AG08396 (cell line): ENCODE data around the gene CDH24.
"Not testable (repeated sequence)": the region's sequence is repeated elsewhere in the genome, so short reads cannot be mapped to it uniquely, and the experiment has no call there.

ENCODE experiments used
- DNase-seq: peaks from one replicate; pipeline ENCODE4 v3.0.0; 2012; ENCODE audit warnings: low spot score, mixed read lengths

The CDH24 gene

DNA sequence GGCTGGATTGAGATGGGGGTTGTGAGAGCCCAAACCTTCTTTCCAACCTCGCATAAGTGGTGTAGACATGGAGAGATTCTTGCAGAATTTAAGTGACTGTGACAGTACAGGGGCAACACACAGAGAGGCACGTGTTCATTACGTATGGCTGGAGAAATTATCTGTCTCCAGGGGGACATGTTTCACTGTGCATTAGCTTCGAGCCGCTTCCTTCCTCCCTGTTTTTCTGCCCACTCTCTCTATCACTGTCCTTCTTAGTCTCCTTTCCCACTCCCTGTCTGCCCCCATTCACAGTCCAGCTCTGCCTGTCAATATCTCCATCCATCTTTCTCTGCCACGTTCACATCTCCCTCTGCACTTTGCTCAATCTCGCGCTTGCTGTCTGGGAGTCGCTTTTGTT, 35.9 kb downstream of the CDH24 start:
- DNase-seq: no peak

DNA sequence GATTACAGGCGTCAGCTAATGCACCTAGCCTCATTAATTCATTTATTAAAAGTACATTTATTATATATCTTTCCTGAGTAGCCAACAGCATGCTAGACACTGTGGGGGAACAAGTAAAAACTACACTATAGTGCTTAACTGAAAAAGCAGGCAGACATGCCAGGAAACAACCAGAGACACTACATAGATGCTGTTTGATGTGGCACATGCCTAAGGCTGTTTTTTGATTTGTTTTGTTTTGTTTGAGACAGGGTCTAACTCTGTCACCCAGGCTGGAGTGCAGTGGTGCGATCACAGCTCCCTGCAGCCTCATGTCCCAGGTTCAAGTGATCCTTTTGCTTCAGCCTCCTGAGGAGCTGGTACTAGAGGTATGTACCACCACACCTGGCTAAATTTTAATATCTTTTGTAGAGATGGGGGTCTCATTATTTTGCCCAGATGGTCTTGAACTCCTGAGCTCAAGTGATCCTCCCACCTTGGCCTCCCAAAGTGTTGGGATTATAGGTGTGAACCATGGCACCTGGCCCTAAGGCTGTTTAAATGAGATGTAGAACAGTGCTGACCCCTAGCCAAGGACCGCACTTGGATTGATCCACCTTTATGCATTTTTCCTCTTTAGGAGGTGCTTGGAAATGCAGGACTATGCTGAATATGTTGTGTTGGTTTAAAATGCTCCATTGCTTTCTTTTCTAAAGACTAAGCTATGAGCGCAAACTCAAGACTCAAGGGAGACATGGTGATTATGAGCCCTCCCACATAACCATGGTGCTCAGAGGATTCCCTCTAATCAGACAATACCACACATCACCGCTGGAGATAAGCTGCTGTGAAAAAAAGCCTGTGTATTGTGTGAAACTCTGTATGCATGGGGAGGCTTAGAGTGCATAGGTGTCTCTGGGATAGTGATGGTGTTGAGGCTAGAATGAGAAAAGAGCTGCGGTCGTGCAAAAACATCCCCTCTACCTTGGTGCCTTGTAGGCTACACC, 36.9 kb downstream of the CDH24 start:
- DNase-seq: no peak

DNA sequence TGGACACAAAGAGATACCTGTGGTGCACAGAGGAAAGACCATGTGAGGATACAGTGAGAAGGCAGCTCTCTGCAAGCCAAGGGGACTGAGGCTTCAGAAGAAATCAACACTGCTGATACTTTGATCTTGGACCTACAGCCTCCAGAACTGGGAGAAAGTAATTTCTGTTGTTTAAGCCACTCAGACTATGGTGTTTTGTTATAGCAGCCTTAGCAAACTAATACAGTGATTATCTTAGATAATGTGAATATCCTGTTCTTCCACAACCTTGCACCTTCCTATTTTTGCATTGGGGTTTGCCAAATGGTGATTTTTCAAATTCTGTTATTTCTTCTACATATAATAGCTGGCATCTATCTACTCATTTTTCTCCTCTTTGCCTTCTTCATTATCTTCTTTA, 39.2 kb downstream of the CDH24 start:
- no peak for DNase-seq

DNA sequence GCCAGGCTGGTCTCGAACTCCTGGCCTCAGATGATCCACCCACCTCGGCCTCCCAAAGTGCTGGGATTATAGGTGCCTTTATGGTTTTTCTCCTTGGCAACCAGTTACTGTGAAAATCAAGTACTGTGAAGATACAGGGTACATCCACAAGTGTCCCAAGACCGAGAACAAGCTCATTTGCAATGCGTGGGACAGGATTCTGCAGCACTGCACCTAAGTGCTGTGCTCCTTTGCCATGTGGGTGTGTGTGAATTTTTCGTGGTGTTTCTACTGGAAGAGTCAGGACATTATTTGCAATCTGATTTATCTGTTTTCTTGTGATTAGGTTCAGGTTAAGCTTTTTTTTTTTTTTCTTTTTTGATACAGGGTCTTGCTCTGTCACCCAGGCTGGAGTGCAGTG, 40.2 kb downstream of the CDH24 start:
- no peak for DNase-seq

DNA sequence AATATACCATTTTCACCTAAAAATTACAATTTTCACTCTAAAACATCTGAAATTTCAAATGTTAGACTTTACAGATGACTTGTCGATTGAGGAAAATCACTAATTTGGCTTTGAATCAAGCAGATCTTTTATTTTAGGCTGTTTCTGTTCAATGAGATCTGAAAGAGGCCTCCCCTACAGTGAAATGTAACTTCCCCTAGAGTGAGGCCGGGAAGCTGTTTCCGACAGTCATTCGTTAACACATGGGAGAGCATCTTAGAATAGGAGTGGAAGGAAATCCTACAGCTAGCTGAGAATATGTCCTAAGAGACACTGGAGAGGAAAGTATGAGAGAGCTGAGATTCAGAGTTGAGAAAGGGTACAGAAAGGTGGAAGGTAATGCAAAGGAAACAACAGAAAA, 41.7 kb downstream of the CDH24 start:
- no peak for DNase-seq

DNA sequence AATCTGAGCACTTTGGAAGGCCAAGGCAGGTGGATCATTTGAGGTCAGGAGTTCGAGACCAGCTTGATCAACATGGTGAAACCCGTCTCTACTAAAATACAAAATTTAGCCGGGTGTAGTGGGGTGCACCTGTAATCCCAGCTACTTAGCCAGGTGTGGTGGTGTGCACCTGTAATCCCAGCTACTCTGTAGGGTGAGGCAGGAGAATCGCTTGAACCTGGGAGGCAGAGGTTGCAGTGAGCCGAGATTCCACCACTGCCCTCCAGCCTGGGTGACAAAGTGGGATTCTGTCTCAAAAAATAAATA, 43.6 kb downstream of the CDH24 start:
- DNase-seq: not testable (repeated sequence)

DNA sequence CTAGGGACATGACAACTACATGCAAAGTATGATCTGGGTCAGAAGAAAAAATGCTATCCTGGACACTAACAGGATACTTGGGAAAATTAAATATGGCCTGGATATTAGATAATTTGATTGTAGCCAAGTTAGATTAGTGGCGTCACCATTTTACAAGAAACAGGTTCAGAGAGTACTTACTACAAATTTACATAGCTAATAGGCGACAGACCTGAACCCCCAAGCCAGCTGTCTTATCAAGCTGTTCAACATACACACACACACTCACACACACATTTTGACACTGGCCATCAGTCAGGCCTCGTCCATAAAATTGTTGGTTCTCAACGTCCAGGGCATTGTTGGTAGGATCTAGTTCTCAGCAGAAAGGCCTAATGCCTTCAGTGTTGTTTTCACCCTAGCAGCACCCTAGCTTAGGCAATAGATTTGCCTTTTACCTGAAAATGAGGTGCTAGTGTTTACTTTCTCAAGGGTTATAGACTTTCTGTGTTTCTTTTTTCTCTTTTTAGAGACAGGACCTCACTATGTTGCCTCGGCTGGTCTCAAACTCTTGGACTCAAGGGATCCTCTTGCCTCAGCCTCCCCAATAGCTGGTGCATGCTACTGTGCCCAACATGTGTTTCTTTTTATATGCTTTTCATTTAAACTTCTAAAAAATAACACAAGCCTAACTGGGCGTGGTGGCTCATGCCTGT, 44.1 kb downstream of the CDH24 start:
- no peak for DNase-seq

DNA sequence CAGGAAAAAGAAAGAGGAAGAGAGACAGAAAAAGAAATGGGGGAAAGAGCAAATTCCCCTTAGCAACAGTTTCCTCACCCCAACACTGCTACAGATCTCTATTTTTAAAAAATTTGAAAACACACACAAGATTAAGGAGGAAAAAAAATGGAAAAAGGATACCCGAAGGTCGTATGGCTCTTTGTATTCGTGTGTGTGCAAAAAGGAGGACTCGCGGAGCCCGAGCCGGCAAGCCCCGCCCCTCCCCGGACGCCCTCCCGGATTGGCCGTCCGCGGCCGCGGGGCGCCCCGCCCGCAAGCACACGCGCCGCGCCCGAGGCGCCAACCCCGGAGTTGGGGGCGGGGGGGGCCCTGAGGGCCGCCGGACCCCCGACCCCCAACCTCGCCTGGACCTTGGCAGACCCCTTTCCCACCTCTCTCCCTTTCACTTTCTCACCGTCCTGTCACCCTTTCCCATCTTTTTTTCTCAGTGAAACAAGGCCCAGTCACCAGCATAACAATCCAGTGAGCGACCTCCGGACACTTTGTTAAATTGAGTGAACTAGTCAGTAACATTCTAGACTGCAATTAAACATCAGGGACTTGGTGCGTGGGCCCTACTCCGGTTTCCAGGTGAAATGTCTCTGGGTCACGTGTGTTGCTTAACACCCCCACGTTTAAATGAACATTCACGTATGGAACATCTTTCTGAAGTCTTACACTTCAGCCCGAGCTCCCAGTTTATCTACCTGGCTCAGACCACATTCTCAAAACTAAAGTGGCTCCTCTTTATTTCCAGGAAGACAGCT, 47.2 kb downstream of the CDH24 start, which contains the start of gene C14orf93:
Gene C14orf93 (minus strand): TSS at position 205 of the 788 bp plus-strand sequence. CDS start 11,120 bp downstream, outside the sequence.
- peak; percentile 93 for DNase-seq

DNA sequence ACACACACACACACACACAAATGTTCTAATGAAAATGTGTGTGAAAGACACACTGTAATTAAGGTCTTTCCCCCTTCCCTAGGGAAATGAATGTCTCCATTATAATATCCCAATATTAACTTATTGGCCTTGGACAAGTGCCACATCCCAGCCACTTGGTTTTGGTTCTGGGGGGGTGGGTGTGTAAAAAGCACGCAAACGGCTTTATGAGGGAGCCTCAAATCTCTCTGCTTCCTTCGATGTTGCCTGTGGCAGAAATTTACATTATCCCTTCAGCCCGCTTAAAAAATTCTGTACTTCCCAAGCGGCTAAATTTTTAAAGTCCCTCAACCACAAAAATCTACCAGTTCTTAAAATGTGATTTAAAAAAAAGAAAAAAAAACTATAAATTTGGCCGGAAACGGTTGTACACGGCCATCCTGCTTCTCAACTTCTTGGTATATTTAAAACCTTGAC, 47.8 kb downstream of the CDH24 start:
- no peak for DNase-seq

DNA sequence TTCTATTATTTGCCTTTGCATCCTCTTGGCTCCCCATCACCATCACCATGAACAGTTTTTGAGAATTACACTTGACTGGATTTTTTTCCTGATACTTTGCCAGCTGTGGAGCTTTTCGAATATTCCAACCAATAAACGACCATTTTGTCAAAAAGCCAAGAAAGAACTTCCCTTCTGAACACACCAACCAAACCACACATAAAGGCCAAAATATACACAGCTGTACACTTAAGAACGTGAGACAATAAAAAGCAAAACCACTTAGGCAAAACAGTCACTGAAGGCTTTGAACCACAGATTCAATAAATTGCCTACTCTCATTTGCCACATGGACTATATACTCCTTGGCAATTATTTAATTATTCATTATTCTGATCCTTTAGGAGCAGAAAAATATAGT, 48.5 kb downstream of the CDH24 start:
- DNase-seq: no peak

DNA sequence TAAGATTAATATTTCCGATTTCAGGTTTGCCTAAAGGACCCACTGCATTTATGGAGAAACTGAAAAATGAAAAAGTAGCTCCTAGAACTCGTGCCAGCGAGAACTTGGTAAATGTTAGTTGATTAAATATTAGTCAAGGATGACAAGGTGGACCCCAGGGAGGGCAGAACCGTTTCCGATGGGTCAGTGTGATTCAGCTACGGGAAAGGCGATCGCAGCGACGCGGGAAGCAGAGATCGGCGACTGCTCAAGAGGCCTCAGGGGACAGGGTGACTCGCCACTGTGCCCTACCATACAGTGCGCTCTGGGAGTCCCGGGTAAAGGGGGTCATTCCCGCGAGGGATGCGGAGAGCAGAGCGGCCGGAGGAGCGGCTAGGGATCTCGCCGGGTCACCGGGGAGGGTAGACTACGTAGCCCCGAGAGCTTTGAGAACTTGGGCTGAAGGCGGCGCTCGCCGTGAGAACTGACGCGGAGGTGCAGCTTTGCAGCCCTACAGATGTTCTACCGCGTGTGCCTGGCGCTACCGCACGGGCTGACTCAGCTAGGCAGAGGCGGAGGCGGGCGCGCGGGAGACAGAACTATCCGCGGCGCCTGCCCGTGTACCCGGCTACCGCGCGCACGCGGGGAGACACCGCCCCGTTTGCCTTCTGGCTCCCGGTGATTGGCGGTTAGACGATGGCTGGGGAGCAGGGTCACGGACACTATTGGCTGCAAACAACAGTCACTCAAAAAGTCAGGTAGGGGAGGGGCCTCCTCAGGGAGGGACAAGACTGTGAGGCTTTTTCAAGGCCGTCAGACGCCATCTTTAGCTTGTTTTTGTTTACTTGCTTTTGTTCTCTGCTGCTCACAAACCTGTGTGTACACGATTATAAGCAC, 50.5 kb downstream of the CDH24 start:
- peak; percentile 98 for DNase-seq

DNA sequence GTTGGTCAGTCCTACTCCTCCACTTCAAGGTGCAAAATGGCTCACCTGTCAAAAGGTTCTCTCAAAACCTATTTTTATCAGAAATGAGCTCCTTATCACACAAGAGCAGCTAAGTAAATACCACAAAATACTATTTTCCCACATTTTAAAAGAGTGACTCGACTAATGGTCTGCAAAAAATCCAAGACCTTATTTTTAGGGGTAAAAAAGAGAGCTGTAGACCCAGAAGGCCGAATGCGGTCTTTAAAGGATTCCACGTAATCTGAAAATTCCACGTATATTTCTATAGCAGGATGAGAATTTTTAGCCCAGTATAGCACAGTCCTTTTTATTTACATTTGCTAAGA, 51.2 kb downstream of the CDH24 start:
- no peak for DNase-seq

DNA sequence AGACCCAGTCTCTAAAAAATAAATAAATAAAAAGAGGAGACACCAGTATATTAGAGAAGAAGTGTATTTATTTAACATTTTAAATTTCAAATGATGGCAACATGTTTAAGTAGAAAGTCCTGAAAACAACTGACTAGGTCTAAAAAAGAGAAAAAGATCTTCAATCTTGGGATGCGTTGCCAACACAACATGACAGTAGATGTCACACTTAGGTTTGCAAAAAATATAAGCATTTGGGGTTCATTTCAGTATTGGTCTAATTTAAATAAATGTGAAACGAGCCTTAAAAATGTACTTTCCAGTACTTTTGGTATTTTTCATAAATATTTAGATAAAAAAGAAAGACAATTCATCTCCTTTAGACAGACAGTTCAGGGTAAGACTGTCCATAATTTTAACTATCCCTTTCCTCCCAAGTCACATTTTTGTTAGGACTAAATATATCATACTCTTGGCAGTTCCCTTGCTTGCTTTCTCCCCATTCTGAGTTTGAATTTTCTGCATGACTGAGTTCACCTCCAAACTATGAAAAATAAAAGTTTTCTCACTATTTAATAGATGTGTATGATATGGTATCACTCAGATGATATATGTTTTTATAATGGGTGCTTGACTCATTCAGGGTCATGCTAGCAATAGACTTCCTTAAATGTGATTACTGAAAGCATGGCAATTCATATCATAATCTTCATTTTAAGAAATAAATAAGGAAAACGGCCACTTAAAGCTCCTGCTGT, 51.7 kb downstream of the CDH24 start:
- no peak for DNase-seq

DNA sequence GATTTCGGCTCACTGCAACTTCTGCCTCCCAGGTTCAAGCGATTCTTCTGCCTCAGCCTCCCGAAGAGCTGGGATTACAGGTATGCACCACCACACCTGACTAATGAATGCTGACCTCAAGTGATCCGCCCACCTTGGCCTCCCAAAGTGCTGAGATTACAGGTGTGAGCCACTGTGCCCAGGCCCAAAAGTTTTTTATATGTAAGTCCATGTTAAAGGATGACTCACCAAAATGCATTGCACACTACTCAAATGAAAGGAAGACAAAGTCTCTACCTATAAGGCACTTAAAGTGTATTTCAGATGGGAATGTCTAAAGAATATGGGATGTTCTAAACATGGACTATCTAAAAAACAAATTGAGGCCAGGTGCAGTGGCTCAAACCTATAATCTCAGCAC, 53.0 kb downstream of the CDH24 start:
- not testable (repeated sequence) for DNase-seq

DNA sequence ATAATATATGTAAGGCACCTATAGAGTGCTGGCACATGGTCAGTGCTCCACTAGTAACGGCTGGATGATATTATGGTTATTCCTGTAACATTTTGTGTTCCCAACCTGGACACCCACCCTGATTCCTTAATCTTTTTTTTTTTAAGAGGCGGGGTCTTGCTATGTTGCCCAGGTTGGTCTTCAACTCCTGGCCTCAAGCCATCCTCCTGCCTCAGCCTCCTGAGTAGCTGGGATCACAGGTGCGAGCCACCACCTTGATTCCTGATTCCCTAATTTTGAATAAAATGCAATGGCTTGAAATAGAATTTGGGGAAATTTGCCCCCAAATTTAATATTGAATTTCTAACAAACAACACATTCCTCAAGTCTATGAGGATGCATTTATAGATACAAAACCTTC, 54.7 kb downstream of the CDH24 start:
- DNase-seq: no peak

DNA sequence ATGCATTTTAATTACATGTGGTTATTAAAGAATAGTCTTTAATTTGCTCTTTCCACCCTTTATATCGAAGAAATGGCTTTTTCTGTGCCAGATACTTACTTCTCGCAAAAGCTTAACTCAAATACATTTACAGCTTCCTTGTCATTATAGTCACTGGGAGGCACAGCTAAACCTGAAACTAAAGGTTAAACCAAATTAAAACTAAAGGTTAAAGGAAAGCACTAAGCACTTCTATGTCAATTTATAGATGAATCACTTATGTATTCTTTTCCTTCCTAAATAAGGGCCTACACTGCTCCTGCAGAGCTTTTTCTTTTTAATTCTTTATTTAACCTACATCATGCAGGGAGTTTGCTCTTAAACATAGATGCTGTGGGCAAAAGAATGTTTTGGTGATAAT, 56.5 kb downstream of the CDH24 start:
- no peak for DNase-seq

DNA sequence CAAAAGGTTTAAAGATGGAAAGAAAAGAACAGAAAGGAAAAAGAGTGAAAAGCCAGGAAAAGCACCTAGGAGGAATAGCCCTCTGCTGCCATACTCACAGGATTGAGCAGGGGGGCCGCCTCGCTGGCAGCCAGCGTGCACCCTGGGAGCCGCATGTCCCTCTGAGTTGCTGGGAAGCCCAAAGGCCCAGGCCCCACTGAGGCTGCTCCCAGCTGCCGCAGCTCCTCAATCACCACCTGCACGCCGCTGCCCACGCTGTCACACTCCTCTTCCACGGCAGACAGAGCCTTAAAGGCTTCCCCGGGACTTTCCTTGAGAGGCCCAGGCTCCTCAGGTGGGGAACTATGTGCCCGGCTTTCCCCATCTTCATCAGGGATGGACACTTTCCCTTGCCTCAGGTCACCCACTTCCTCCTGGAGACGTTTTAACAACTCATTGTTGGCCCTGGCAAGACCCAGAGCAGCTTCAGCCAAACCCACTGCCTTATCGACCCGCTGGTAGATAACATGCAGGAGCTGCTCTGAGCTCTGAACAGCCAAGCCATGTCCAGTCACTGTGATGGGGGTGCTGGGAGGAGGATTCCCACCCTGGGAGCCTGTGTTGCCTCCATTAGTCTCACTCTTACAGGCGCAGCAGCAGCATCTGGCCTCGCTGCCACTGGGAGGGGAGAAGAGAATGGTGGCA, 58.8 kb downstream of the CDH24 start:
- DNase-seq: no peak

DNA sequence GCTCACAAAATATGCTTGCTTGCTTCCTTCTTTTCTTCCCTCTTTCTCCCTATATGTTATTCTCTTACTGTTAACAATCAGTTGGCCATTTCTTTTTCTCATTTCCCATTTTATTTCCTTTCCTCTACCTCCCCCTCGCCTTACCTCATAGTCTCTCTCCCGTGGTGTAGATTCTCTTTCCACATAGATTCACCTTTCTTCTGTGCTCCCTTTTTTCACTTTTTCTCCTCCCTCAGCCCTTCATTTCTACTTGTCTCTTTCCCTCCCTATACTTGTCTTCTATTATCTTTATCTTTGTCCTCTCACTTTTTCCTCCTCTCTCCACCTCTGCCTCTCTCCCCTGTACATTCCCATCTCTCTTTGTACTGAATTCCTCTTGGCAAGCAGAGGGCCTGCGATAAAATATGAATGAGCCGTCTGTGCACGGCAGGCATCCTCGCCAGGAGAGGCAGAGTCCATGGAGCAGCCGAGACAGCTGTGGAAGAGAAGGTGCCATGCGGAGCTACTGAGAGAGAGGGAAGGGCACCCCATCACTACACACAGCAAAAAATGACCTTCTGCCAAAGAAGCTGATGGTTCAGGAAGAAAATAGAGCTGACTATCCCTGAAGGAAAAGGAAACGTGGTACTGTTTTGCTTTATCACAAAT, 59.5 kb downstream of the CDH24 start:
- no peak for DNase-seq
